HG03045 (cell line): ENCODE results near the gene PPP1R2B.
A peak's percentile ranks its signal among the peaks of the same experiment; 100 is the strongest.
"Not testable (repeated sequence)": the region's sequence is repeated elsewhere in the genome, so short reads cannot be mapped to it uniquely, and the experiment has no call there.

ENCODE experiments used
- ATAC-seq: cut with Tn5 transposase; IDR thresholded peaks from one replicate; pipeline ENCODE4 v1.9.1; 2021; ENCODE audit warnings: mild to moderate bottlenecking, moderate library complexity; ENCODE audit not compliant: unreplicated experiment

PPP1R2B gene

DNA sequence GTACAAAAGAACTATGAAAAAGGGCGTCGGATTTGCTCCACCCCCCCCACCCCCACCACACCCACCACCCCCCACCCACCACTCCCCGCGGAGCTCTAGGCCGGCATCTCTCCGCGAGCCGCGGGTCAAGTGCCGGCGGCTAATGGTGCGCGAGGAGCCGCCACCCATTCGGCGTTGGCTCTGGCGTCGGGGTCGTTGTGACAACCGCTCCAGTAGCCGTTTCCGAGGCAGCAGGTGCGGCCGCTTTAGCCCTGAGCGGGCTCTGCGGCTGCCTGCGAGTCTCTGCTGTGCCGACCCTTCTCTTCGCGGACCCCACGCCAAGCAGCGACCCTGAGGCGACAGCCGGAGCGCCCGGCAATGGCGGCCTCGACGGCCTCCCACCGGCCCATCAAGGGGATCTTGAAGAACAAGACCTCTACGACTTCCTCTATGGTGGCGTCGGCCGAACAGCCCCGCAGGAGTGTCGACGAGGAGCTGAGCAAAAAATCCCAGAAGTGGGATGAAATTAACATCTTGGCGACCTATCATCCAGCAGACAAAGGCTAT is at the start of gene PPP1R2B:
TSS of gene PPP1R2B (plus strand) at position 90 of the 546 bp plus-strand sequence. CDS start at position 358, 268 bp downstream.
- no peak for ATAC-seq

DNA sequence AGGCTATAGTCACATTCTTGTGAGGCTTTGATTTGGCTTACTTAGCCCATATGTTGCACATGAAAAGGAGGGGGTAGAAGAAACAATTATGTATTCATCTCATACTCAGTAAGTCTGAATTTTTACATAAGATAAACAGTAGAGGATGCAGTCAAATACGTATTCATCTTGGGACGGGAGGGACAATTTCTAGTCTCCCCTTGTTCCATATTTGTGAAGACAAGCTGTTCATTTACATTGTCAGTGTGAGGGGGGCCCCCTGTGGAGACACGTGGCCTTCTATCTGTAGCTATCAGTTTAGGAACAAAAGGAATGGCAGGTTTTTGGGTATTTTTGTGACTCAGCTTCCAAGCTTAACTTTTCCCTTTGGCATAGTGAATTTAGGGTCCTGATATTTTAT is 49.2 kb upstream of the PPP1R2B start:
- ATAC-seq, result no peak

DNA sequence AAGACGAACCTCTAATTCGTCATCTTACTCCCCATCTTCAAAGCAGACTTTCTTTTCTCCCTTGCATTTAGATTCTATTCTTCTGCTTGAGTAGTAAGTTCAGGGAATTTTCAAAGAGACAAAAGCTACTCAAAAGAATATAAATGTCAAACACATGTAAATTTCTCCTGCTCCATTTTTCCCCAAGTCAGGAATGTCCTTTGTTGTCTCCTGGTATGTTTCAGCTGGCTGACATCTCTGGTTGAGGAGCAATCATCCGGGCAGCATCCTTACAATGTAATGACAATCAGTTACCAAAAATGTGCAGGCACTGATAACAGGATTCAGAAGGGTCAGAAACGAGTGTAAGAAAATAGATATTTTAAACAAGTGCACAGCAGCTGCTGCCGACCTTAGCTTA is 47.6 kb upstream of the PPP1R2B start:
- no peak for ATAC-seq

DNA sequence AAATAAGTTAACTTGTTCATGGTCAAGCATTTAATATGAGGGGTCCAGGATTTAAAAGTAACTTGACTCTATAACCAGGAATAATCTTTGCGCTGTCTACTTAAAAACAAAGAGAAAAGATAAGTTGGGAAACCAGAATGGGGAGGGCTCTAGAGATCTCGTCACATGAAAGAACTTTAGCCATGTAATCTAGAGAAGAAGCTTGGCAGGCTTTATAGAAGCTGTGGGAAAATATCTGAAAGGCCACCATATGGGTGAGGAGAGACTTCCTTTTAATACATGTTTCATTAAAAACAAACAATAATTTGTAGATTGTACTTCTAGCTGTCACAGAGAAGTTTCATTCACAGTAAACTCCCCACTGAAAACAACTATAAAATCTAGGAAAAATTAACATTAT is 46.7 kb upstream of the PPP1R2B start:
- ATAC-seq, result no peak

DNA sequence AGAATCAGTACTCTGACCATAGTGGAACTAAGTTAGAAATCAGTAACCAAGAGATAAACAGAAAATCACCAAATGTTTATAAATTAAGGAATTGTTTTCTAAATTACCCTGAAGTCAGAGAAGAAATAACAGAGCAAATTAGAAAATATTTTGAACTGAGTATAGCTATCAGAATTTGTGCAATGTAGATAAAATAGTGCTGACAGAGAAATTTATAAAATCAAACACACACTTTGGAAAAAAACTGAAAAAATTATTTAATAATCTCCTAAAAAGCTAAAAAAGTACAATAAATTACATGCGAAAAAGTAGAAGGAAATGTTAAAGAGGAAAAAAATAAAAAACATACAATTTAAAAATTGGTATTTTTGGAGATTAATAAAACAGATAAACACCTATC is 37.1 kb upstream of the PPP1R2B start:
- no peak for ATAC-seq

DNA sequence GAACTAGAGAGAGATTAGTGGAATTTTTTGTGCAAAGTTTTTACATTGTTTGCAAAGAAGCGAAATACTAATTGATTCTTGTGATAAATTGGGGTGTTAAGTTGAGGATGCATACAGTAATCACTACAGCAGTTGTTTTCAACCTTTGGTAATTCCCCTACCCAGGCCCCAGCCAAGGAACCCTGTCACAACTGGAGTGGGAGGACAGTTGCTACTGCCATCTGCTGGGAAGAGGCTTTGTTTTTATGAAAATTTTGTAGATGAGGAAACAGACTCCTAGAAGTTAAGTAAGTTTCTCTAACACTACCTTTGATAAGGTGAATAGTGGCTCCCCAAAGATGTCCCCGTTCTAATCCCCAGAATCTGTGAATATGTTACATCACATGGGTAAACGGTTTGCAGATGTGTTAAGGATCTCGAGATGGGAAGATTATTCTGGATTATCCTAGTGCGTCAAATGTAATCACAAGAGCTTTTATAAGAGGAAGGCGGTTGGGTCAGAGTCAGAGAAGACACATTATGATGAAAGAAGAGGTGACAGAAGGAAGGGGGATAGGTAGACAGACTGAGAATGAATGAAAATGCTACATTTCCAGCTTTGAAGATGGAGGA is 34.0 kb upstream of the PPP1R2B start:
- no peak for ATAC-seq

DNA sequence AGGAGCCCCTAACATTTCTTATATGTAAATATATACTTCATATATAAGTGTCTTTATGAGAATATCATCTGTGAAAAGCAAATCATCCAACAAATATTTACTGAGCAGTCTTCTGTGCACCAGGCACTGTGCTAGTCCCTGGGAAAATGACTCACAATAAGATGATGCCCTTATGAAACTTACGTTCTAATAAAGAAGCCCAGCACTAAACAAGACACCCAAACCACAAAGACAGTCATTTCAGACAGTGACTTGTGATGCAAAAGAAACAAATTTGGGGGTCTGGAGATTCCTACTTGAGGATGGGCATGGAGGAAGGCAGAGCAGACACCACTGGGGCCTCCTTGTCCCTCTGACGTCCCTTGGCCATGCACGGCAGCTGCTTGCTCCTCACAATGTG is 30.6 kb upstream of the PPP1R2B start:
- ATAC-seq, result no peak

DNA sequence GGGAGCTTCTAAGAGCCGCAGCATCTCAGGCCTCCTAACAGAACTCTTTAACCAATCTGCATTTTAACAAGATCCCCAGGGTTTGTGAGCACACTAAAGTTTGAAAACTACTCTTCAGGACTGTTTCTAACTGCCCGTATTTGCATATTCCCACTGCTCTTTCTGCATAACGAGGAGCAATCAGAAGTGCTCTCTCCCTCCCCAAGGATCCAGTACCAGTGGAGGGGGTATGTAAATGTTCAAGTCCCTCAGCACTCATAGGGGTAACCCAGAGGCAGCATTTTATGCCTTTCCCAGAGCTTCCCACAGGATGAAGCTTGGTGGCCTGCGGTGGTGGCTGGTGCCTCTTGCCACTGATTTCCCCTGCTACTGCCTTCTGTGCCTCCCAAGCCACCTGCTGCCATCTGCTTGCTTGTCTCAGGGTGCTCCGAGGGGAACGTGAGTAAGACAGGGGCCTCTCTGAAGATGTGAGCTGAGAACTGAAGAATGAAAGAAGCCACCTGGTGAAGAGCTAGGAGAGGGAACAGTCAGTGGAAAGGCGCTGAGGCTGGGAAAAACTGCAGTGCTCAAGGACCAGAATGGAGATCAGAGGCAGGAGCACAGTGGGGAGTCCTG is 30.0 kb upstream of the PPP1R2B start:
- no peak for ATAC-seq

DNA sequence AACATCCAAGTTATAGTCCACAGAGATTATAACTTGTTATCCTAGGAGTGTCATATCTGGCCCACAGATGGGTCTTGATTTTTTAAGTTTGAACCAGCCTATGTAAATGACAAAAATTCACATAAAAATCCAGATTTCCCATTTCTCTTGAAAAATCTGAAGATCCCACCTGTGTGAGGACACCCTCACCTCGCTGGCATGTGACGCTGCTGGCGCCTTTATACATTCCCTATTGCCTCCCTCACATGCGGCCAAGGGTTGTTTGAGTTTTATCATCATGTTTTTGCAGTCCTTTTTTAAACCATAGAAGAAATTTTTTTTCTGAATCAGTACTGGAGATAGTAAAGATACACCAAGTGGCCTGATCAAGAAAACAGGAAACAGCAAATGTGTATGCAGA is 25.9 kb upstream of the PPP1R2B start:
- ATAC-seq, result no peak

DNA sequence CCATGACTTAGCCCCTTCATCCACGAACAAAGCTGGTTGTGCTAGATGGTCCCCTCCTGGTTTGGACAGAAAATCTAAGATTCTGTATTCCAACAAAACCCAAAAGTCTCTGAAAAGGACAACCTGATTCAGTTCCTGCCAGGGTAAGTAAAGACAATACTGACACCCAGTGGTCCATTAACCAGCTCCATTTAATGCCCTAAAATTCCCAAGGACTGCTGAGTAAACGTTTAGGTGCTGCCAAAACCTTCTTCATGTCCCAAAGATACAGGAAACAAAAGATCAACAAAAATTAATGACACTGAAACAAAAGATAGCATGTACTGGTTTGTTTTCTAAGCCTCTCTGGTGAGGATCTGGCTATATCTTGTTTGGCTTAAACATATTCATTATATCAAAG is 25.3 kb upstream of the PPP1R2B start:
- ATAC-seq, result no peak

DNA sequence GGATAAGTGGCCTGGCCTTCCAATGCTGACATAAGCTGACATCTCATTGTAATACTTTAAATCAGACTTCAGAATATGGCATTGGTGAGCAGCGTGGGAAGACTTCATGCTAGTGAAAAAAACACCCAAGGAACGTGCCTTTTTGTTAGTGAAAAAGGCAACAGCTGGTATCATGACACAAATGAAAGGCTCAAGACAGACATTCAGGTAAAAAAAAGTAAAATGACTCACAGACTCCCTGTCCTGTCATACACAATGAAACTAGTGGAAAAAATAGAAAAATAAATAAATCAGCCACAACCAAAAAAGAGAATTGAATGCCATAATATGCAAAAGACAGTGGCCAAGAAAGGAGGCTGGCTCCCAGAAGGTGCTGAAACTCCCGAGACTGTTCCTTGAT is 24.4 kb upstream of the PPP1R2B start:
- no peak for ATAC-seq

DNA sequence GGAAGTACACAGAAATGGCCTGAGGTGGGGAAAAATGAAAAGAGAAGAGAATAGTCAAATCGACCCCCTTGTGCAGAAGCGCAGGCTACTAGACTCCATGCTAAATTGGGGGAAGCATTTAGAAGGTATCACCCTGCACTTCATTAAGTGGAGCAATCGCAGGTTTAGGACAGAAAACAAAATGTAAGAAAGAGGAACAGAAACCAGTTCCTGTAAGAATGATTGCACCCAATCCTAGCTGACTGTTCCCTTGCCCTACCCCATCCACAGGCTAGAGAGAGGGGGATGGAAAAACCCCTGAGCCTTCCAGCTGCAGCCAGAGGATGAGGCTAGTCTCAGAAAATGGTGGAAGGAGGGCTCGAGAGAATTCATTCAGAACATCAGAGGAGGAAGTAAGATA is 23.9 kb upstream of the PPP1R2B start:
- peak; percentile 57 for ATAC-seq

DNA sequence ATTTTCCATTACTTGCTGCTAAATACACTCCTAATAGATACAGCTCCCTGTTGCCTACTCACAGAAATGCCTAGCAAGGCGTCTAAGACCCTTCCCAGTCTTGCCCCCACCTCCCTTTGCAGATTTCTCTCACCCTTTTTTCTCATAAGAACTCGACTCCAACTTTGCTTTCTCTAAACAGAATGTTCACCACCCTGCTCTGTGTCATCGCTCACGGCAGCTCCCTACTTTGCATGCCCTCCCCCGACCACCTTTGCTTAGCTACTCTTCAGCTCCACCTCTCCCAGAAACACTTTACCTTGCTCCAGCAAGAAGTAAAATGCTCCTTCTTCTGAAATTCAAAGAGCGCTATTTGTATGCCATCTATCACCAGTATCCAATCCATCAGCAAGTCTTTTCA is 15.2 kb upstream of the PPP1R2B start:
- no peak for ATAC-seq

DNA sequence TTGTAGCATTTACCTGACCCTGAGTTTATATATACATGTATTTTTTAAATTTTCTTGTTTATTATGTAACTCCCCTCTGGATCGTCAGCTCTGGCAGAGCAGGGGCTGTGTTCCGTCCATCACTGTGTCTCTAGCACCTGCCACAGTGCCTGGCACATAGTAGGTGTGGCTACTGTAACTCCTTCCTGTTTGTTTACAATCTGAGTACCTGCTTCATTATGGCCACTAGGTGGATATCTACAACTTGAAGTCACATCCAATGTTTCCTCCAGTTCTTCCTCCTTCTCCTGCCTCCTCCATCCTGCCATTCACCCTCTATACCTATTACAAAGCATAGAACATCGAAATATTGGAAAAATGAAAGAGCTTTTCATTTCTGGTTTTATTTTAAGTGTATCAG is 14.2 kb upstream of the PPP1R2B start:
- peak; percentile 55 for ATAC-seq

DNA sequence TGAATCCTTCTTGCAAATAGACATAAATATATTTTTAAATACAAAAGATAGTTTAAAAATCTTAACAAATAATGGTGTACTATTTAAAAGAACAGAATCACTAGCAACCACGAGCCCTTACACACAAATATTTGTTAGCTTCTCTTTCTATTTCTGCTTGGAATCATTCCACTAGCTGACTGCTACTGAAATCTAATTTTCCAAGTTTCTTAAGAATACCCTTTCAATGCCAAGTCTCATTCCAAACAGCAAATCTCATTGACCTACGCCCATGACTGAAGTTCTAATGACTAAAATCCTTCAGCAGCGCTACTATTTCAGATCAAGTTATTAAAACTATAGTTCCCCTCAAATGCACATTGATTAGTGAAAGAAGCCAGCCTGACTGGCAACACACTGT is 13.2 kb upstream of the PPP1R2B start:
- ATAC-seq, result no peak

DNA sequence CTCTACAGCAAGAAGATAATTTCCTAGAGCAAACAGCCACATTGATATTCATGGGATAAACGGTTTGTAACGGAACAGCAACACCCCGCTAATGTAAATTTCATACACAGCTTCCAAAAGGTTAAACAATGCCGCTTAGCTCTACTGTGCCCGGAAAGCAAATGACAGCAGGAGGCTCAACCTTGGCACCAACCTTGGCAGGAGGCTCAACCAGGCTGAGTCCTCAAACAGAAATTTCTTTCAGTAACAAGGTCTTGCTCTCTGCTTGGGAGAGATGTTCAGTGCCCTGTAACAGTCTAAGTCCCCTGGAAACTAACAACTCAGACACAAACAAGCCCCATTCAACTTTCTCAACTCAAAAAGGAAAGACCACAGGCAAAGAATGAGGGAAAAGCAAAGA is 11.1 kb upstream of the PPP1R2B start:
- no peak for ATAC-seq

DNA sequence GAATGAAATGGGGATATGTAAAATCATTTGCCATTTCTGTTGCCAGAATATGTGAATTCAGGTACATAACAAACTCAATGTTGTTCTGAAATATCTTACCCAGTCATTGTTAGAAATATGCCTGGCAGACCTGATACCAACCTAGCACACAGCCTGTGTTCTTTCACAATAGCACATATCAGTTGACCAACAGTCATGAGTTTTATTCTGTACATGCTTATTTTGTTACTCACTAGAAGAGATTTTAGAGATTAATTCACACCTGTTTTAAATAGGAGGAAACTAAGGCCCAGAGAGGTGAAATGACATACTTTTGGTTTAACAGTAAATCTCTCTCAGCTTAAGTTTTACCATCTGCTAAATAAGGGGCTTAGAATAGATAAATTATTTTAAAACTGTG is 8.4 kb upstream of the PPP1R2B start:
- ATAC-seq, result no peak

DNA sequence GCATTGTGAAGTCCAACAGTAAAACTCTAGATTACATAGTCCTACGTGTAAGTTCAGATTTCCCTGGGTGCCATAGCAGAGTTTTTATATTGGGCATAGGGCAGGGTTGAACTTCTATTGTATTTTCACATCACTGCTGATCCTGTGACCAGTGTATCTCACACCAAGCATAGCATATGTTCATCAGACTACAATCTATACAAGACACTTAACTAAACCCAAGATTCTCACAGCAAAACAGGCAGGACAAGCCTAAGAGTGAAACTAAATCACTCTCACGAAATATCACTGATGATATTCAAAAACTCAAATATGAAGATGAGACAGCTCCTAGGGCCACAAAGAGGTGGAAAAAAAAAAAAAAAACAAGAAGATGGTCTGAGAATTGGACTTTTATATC is 3.2 kb upstream of the PPP1R2B start:
- no peak for ATAC-seq

DNA sequence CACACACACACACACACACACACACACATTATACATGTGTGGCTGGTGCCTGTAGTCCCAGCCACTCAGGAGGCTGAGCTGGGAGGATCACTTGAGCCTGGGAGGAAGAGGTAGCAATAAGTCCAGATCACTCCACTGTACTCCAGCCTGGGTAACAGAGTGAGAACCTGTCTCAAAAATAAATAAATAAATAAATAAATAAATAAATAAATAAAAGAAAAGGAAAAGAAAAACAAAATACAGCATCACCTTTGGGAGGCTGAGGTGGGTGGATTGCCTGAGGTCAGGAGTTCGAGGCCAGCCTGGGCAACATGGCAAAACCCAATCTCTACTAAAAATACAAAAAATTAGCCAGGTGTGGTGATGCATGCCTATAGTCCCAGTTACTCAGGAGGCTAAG is 1.6 kb upstream of the PPP1R2B start:
- not testable (repeated sequence) for ATAC-seq

DNA sequence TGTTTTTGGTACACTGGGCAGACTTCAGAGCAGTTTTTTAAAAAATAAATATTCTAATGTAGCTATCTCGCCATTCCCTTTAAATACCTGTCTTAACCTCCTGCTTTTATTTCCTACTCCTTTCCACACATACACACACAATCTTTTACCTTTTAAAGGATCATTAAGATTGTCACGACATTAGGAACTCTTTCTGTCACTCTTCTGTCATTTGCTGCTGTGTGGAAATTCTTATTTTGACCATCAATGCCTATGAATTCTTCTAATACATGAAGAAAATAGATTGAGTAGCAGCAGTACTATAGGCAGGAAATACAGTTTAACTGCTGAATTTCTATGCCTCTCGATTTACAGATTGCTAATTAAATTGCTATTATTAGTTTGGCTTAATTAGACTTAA is 1.8 kb downstream of the PPP1R2B start:
- no peak for ATAC-seq

DNA sequence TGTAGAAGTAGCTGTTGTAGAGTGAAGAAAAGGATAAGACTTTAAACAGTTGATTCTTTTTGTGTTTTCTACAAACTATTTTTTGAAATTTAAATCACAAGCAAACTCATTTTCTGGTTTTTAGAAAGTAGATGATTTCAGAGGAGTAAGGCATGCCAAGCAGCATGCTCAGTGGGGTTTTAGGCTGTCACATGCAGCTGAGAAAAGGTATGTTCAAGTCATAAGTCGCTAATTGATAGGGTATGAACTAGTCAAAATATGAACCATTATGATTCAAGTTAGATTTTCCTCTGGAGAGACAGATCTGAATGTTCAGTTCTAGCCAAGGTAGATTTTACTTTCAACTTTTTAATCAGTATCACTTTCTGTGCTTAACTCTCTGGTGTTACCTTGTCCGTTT is 3.0 kb downstream of the PPP1R2B start:
- not testable (repeated sequence) for ATAC-seq

DNA sequence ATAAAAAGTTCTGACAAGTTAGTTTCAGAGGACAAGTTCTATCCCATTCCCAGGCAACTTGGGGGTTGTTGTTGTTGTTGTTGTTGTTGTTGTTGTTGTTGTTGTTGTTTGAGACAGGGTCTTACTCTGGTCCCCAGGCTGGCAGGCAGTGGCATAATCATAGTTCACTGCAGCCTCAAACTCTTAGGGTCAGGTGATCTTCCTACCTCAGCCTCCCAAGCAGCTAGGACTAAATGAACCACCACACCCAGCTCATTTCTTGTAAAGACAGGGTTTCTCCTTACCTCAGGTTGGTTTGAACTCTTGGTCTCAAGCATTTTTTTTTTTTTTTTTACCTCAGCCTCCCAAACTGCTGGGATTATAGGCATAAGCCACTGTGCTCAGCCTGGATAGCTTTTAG is 15.3 kb downstream of the PPP1R2B start:
- no peak for ATAC-seq

DNA sequence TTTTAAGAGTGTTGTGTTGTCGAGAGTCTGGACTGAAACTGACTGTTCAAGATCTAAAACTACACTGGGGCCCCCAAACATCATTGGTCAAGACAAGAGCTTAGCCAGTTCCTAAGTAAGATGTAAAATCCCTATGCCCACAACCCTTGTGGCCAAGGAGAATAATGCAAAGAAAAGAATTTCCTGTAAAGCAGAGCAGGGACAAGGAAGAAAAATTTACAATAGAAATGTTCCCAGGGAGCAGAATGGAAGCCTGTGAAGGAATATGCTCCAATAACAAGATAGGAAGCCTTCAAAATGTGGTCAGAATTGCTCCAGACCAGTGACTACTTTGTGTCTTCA is 20.4 kb downstream of the PPP1R2B start:
- no peak for ATAC-seq
